GM19395 (cell line): ENCODE measurements around the gene LPGAT1.
"Not testable (repeated sequence)": the region's sequence is repeated elsewhere in the genome, so short reads cannot be mapped to it uniquely, and the experiment has no call there.

Source experiments
- ATAC-seq: cut with Tn5 transposase; IDR thresholded peaks from one replicate; pipeline ENCODE4 v1.9.1; 2021; ENCODE audit warnings: mild to moderate bottlenecking, moderate library complexity; ENCODE audit not compliant: unreplicated experiment

LPGAT1 gene, protein sequence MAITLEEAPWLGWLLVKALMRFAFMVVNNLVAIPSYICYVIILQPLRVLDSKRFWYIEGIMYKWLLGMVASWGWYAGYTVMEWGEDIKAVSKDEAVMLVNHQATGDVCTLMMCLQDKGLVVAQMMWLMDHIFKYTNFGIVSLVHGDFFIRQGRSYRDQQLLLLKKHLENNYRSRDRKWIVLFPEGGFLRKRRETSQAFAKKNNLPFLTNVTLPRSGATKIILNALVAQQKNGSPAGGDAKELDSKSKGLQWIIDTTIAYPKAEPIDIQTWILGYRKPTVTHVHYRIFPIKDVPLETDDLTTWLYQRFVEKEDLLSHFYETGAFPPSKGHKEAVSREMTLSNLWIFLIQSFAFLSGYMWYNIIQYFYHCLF

GRCh38 chr1:211830328-211831142 is at the start of gene LPGAT1:
LPGAT1 (minus strand) TSS chr1:211830763; CDS start chr1:211829296, 1,467 bp downstream.
- ATAC-seq, result peak; percentile 80

DNA sequence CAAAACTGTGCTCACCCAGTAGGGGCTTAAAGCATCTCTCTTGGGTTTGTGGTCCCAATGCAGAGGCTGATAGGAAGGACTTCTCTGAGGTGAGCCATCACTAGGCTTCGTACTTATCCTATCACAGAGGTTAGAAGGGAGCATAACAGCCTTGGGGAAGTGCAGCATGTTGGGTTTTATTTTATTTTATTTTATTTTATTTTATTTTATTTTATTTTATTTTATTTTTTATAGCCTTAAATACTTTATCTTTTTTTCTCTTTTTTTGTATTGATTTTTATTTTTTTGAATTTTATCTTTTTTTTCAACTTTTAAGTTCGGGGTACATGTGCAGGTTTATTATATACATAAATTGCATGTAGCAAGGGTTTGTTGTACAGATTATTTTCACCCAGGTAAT is 48.9 kb upstream of the LPGAT1 start:
- ATAC-seq, result no peak

GRCh38 chr1:211876851-211877590 is 46.5 kb upstream of the LPGAT1 start:
- ATAC-seq, result no peak

DNA sequence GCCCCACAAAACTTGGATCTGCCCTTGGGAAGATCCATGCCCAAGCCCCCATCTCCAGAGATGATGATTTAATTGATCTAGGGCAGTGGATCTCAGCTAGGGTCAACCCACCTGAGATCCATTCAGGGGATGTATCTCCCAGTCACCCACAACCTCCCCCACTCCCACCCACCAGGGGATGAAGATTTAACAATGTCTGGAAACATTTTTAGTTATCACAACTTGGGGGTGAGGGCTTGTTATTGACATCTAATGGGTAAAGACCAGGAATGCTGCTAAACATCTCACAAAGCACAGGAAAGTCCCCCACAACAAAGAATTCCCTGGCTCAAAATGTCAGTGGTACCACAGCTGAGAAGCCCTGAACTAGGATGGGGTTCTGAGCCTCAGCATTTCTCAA is 45.0 kb upstream of the LPGAT1 start:
- ATAC-seq, result no peak

- no peak for ATAC-seq
Observed at GRCh38 chr1:211874521-211875347, 44.2 kb upstream of the LPGAT1 start.

- ATAC-seq, result not testable (repeated sequence)
Observed at GRCh38 chr1:211873731-211874130, 43.2 kb upstream of the LPGAT1 start.

- ATAC-seq, result no peak
Observed at GRCh38 chr1:211870156-211870555, 39.6 kb upstream of the LPGAT1 start.

DNA sequence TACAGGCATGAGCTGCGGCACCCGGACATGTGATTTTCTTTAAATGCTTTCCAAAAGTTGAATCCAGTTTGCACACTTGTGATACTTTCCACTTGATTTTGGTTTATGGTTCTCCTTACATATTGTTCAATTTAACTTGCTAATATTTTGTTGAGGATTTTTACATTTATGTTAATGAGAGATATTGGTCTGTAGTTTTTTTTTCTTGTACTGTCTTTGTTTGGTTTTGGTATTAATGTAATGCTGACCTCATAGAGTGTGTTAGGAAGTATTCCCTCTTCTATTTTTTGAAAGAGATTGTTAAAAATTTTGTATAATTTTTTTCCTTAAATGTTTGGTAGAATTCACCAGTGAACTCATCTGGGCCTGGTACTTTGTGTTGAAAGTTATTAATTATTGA is 34.6 kb upstream of the LPGAT1 start:
- ATAC-seq, result no peak

DNA sequence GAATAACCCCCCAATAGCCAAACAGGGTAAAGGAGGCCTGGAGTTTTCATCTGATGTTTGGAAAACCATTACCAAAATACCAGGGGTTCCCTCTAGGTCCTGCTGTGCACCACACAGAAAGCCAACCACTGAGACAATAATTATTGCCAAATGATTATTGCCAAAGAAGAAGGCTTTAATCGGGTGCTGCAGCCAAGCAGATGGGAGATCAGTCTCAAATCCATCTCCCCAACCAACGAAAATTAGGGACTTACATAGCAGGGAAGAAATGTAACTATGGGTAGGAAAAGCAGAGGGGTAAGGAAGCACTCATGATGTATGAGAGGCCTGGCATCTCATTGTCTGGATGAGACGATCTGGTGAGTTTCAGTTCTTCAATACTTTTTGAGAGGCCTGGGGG is 28.8 kb upstream of the LPGAT1 start:
- ATAC-seq, result no peak

DNA sequence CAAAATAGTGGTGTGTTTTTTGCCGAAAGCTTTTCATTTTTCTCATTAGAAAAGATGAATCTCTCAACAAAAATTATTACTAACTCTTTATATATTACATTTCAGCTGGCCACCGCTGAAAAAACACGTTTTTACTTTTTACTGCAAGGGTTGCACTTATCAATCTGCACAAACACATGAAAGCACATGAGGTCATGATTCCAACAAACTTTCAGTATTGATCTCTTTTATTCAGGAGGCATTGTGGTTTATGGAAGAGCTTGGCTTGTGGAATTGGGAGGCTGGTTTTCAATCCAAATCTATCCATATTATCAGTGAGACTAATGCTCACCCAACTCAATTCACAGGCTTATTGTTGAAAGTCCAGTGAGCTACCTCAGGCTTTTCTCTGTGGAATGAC is 20.6 kb upstream of the LPGAT1 start:
- ATAC-seq, result no peak

DNA sequence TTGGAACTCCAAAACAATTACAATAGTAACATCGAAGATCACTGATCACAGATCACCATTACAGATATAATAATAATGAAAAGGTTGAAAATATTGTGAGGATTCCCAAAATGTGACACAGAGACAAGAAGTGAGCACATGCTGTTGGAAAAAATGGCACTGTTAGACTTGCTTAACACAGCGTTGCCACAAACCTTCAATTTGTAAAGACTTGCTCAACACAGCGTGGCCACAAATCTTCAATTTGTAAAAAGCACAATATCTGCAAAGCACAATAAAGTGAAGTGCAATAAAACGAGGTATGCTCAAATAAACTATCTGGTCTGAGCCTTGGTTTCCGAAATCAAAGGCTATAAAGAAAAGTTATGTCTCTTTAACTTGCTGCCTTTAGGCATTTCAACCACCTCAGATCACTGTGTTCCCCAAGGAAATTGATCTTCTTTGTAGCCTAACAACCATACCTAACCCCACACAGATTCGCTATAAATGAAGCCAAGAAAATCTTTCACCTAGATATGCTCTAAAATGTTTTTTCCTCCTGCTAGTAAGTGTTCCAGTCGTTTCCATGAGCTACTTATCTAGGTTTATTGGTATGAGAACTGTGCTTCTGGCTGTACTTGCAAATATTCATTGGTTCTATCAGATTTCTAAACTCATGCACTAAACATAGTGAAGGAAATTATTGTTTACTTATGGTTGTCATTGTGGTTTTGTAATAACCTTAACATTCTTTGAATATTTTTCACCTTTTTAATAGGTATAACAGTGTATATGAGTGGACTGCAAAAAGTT is 13.1 kb upstream of the LPGAT1 start:
- no peak for ATAC-seq

DNA sequence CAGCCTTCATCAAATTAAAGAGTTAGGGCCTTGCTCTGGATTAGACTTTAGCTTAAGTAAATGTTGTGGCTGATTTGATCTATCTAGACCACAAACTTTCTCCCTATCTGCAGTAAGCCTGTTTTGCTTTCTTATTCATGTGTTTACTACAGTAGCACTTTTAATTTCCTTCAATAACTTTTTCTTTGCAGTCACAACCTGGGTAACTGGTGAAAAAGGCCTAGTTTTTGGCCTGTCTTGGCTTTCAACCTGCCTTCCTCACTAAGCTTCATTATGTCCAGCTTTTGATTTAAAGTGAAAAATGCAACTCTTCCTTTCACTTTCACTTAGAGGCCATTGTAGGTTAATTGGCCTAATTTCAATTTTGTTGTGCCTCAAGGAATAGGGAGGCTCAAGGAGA is 12.5 kb upstream of the LPGAT1 start:
- no peak for ATAC-seq

DNA sequence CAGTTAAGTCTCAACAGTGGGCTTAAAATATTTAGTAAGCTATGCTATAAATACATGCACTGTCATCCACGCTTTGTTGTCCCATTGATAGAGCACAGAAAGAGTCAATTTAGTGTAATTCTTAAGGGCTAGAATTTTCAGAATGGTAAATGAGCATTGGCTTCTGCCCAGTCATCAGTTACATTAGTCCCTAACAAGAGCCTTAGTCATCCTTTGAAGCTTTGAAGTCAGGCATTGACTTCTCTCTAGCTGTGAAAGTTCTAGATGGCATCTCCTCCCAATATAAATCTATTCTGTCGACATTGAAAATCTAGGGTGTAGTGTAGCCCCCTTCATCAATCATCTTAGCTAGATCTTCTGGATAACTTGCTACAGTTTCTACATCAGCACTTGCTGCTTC is 12.0 kb upstream of the LPGAT1 start:
- no peak for ATAC-seq

DNA sequence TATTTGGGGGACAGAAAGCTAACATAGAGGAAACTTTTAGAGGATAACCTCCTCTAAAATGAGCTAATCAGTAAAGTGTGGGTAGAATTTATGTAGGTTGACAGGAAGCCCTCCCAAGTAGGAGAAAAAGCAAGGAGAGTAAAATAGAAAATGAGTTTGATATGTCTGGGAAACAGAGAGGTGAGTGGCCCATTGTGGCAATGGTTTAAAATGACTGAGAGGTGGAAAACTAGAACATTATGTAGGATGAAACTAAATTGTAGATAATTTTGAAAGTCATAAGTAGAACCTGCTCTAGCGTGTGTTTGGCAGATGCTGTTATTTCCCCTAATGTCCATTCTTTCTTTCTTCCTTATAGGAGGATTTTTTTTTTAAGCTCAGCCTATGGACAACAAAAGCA is 8.5 kb upstream of the LPGAT1 start:
- no peak for ATAC-seq

- ATAC-seq, result peak; percentile 31
Observed at GRCh38 chr1:211833174-211833820, 2.7 kb upstream of the LPGAT1 start.

DNA sequence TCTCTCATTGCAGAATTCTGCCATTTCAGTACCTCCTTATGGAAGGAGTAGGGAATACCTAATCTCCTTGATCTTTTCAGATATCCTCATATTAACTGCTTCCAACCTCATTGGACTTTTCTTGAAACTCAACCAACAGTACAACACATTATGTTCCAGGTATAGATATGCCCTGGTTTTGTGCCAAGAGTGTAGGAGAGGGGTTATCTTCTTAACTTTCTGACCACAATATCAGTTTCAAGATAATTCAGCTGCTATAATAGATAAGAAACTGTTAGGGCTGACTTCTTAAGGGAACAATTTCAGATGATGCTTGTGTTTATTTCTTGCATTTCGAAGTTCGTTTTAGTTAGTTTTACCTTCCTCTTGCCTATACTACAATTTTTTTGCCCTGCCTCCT is 2.1 kb upstream of the LPGAT1 start:
- ATAC-seq, result no peak

GRCh38 chr1:211831558-211832323 is 1.2 kb upstream of the LPGAT1 start:
- ATAC-seq, result no peak

DNA sequence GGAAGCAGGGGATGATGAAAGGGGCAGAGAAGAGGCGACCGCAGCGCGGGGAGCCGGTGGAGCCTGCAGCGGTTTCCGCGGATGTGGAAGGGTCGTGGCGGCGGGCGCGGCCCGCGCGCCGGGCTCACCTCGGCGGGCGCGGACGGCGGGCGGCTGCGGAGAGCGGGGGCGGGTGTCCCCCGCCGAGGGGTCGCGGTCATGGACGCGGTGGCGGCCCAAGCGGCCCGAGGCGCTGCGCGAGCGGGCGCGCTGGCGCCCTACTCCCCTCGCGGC is 572 bp downstream of the LPGAT1 start:
- peak; percentile 13 for ATAC-seq
